T-helper 1 cell treated with Interleukin-12 subunit alpha and Interleukin-12 subunit beta and Interleukin-4 antibody, amounts not matched to agents 30 μg/mL and 1 μg/mL, for 36 hours (primary cell): ENCODE results near the gene TIAL1.
"Not testable (repeated sequence)": the region's sequence is repeated elsewhere in the genome, so short reads cannot be mapped to it uniquely, and the experiment has no call there.

ENCODE experiments used
- H3K27ac Mint-ChIP-seq: one replicate; pipeline ENCODE4 v1.8.0; 2021; ENCODE audit warnings: mild to moderate bottlenecking, mixed read lengths
- H3K27me3 Mint-ChIP-seq: one replicate; pipeline ENCODE4 v1.8.0; 2021; ENCODE audit warnings: low read depth, mixed read lengths
- H3K36me3 Mint-ChIP-seq: one replicate; pipeline ENCODE4 v1.8.0; 2021; ENCODE audit warnings: low read depth, mixed read lengths
- H3K4me1 Mint-ChIP-seq: one replicate; pipeline ENCODE4 v1.8.0; 2021; ENCODE audit warnings: low read depth, mixed read lengths
- H3K4me3 Mint-ChIP-seq: one replicate; pipeline ENCODE4 v1.8.0; 2021; ENCODE audit warnings: mild to moderate bottlenecking, moderate library complexity, mixed read lengths
- H3K9me3 Mint-ChIP-seq: one replicate; pipeline ENCODE4 v1.8.0; 2021; ENCODE audit warnings: mixed read lengths

The TIAL1 gene

DNA sequence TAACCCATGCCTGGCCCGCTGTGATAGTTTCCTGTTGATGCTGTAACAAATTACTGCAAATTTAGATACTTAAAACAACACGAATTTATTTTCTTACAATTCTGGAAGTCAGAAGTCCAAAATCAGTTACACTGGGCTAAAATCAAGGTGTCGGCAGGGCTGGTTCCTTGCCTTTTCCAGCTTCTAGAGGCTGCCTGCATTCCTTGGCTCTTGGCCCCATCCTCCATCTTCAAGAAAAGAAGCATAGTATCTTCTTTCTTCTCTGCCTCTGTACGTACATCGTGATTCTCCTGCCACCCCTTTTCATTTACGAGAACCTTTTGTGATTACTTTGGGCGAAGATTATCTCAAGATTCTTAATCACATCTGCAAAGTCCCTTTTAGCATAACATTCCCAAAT, 1.6 kb upstream of the TIAL1 start:
- H3K27me3 Mint-ChIP-seq: no peaks in the 10 kb centered on the region
- H3K4me3 Mint-ChIP-seq: no peak overlapping the region
- no peaks in the 10 kb centered on the region for H3K9me3 Mint-ChIP-seq
- peaks cover 29% of the 10 kb centered on the region for H3K4me1 Mint-ChIP-seq
- no peak overlapping the region for H3K27ac Mint-ChIP-seq
- peaks cover 18% of the 10 kb centered on the region for H3K36me3 Mint-ChIP-seq

- H3K27me3 Mint-ChIP-seq: no peaks in the 10 kb centered on the region
- peak overlapping the region; percentile 96 for H3K4me3 Mint-ChIP-seq
- peak overlapping the region; percentile 96 for H3K27ac Mint-ChIP-seq
- H3K36me3 Mint-ChIP-seq: peaks cover 20% of the 10 kb centered on the region
- H3K9me3 Mint-ChIP-seq: no peaks in the 10 kb centered on the region
- peaks cover 37% of the 10 kb centered on the region for H3K4me1 Mint-ChIP-seq
Measured at GRCh38 chr10:119597405-119598186, 832 bp upstream of the TIAL1 start.

GRCh38 chr10:119595676-119596515, 868 bp downstream of the TIAL1 start:
- Mint-ChIP-seq H3K9me3 (no peaks in the 10 kb centered on the region), H3K27me3 (no peaks in the 10 kb centered on the region), H3K36me3 (peaks cover 29% of the 10 kb centered on the region), H3K4me1 (peaks cover 45% of the 10 kb centered on the region), H3K4me3 (peak overlapping the region; percentile 96), H3K27ac (peak overlapping the region; percentile 90)

DNA sequence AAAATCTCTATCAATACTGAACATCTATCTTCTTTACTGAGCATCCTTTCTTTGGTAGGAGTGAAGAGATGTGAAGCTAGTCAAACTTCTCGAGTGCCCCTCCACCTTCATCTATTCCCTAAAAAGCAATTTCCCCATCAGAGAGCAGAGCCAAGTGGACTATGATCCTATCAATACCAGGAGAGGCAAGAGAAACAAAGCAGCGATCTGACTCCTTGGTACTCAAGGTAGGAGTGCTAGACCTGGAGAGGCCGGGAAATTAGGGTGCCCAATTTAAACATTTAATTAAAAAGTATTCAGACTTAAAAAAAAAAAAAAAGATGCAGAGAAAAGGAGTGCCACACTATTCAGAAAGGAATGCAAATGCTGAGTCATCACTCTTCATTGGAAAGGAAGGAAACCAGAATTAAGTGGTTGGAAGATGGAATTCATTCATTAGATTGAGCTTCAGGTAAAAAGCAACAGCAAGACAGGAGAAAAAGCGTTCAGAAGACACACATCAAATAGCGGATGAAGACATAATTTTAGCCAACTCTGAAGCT, 1.6 kb downstream of the TIAL1 start:
- H3K4me1 Mint-ChIP-seq: peaks cover 45% of the 10 kb centered on the region
- H3K9me3 Mint-ChIP-seq: no peaks in the 10 kb centered on the region
- H3K4me3 Mint-ChIP-seq: peak overlapping the region; percentile 96
- peak overlapping the region; percentile 90 for H3K27ac Mint-ChIP-seq
- peaks cover 29% of the 10 kb centered on the region for H3K36me3 Mint-ChIP-seq
- no peaks in the 10 kb centered on the region for H3K27me3 Mint-ChIP-seq

DNA sequence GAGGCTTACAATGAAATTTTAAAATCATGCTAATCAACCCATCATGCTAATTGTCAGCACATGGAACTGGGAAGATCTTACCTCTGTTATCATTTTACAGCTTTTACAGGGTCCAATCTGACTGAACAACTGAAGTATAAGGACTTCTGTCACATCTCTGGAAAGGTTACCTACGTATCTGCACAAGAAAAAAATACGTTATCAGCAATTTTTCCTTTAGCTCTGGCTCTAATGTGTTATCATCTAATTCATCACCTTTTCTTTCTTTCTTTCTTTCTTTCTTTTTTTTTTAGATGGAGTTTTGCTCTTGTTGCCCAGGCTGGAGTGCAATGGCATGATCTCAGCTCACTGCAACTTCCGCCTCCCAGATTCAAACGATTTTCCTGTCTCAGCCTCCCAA, 8.7 kb downstream of the TIAL1 start:
- no peak overlapping the region for H3K4me3 Mint-ChIP-seq
- H3K9me3 Mint-ChIP-seq: no peaks in the 10 kb centered on the region
- no peaks in the 10 kb centered on the region for H3K27me3 Mint-ChIP-seq
- peaks cover 19% of the 10 kb centered on the region for H3K4me1 Mint-ChIP-seq
- peaks cover 15% of the 10 kb centered on the region for H3K36me3 Mint-ChIP-seq
- no peak overlapping the region for H3K27ac Mint-ChIP-seq

- H3K27ac Mint-ChIP-seq: no peak overlapping the region
- H3K4me3 Mint-ChIP-seq: no peak overlapping the region
- peaks cover 31% of the 10 kb centered on the region for H3K36me3 Mint-ChIP-seq
- peaks cover 22% of the 10 kb centered on the region for H3K4me1 Mint-ChIP-seq
- H3K9me3 Mint-ChIP-seq: no peaks in the 10 kb centered on the region
- H3K27me3 Mint-ChIP-seq: no peaks in the 10 kb centered on the region
Measured at GRCh38 chr10:119578355-119578754, 18.4 kb downstream of the TIAL1 start.

DNA sequence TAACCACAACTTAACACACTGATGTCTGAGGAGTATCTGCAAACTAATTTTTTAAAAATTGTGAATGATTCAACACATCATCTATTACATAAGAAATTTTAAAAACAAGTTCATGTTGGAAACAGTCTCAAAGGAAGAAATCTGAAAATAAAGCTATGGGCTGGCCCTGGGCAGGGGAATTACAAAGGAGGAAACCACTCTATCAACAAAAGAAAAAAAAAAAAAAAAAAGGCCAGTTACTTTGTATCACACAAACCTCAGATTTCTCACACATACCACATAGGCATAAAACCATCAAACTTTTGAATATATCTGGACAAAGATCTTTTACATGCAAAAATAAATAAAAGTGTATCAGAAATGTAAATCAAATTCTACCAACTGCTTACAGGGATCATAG, 20.8 kb downstream of the TIAL1 start:
- Mint-ChIP-seq H3K4me3 (no peak overlapping the region), H3K4me1 (peaks cover 21% of the 10 kb centered on the region), H3K36me3 (peaks cover 31% of the 10 kb centered on the region), H3K27ac (peak overlapping the region; percentile 81), H3K27me3 (no peaks in the 10 kb centered on the region), H3K9me3 (no peaks in the 10 kb centered on the region)

GRCh38 chr10:119575506-119575905, 21.3 kb downstream of the TIAL1 start:
- Mint-ChIP-seq H3K4me3 (peak overlapping the region; percentile 49), H3K36me3 (peaks cover 31% of the 10 kb centered on the region), H3K9me3 (no peaks in the 10 kb centered on the region), H3K4me1 (peaks cover 21% of the 10 kb centered on the region), H3K27me3 (no peaks in the 10 kb centered on the region), H3K27ac (peak overlapping the region; percentile 81)

DNA sequence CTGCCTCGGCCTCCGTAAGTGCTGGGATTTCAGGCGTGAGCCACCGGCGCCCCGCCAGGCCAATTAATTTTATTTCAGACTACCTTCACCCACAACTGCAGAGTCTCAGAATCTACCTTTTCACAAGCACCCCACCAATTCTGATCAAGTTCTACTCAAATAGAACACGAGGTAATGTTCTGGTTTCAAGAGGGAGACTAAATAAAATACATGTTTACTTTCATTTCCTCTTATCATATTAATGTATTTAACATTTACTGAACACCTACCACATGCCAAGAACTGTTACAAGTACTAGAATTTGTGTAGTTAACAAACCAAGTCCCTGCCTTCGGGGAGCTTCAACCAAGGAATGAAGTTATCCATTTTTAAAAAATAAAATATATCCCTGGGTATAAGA, 28.8 kb downstream of the TIAL1 start:
- H3K36me3 Mint-ChIP-seq: peaks cover 4% of the 10 kb centered on the region
- H3K27me3 Mint-ChIP-seq: no peaks in the 10 kb centered on the region
- no peaks in the 10 kb centered on the region for H3K9me3 Mint-ChIP-seq
- H3K4me1 Mint-ChIP-seq: no peaks in the 10 kb centered on the region
- H3K4me3 Mint-ChIP-seq: no peak overlapping the region
- H3K27ac Mint-ChIP-seq: no peak overlapping the region

DNA sequence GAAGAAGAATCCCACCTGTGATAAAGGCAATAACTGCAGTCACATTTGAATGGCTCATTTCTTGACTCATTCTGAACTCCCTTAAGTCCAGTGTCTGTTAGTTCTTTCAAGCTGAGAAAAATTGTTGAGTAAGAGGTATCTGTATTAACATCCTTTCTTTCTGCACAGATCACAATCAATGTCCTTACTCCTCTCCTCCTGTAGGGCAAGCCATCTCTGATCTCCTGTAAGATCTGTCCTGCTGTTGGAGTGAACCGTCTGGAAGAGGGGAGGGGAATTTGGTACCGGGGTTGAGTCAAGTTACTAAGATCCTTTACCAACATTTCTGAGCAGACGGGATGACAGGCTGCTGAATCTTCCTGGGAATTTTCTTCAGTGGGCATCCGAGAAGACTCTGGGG, 34.7 kb downstream of the TIAL1 start:
- no peaks in the 10 kb centered on the region for H3K27me3 Mint-ChIP-seq
- H3K4me3 Mint-ChIP-seq: no peak overlapping the region
- no peak overlapping the region for H3K27ac Mint-ChIP-seq
- no peaks in the 10 kb centered on the region for H3K9me3 Mint-ChIP-seq
- H3K4me1 Mint-ChIP-seq: no peaks in the 10 kb centered on the region
- no peaks in the 10 kb centered on the region for H3K36me3 Mint-ChIP-seq

DNA sequence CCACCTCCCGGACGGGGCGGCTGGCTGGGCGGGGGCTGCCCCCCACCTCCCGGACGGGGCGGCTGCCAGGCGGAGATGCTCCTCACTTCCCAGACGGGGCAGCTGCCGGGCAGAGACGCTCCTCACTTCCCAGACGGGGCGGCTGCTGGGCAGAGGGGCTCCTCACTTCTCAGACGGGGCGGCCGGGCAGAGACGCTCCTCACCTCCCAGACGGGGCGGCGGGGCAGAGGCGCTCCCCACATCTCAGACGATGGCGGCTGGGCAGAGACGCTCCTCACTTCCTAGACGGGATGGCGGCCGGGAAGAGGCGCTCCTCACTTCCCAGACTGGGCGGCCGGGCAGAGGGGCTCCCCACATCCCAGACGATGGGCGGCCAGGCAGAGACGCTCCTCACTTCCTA, 37.3 kb downstream of the TIAL1 start:
- H3K36me3 Mint-ChIP-seq, H3K4me1 Mint-ChIP-seq, H3K27ac Mint-ChIP-seq, H3K4me3 Mint-ChIP-seq, H3K27me3 Mint-ChIP-seq, H3K9me3 Mint-ChIP-seq: not testable (repeated sequence)

DNA sequence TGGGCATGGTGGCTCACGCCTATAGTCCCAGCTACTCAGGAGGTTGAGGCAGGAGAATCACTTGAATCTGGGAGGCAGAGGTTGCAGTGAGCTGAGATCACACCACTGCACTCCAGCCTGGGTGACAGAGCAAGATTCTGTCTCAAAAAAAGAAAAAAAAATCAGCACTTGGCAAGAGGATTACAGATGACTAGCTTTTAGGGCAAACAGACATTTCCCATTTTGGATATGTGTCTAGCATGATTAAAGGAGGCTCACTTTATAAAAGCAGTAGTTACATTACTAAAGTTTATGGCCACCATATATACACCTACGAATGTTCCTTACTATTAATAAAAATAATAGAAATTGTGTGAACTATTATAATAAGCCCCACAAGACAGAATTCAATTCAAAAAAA, 40.7 kb downstream of the TIAL1 start:
- H3K4me3 Mint-ChIP-seq, H3K36me3 Mint-ChIP-seq, H3K9me3 Mint-ChIP-seq, H3K4me1 Mint-ChIP-seq, H3K27me3 Mint-ChIP-seq, H3K27ac Mint-ChIP-seq: not testable (repeated sequence)

DNA sequence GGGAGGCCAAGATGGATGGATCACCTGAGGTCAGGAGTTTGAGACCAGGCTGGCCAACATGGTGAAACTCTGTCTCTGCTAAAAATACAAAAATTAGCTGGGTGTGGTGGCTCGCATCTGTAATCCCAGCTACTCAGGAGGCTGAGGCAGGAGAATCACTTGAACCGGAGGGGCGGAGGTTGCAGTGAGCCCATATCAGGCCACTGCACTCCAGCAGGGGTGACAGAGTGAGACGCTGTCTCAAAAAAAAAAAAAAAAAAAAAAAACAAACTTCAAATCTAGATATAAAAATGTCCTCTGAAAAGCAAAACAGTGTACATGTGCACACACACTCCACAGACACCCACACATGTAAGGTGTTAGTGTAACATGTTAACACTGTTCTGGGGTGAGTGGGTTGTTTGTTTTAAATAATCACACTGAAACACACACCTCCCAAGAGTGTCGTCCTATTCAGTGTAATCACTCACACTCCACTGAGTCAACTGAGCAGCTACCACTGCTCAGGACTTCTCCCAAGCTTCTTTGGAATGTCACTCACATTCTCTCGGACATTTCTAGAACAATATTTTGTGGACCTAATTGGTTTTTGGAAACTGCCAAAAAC, 41.5 kb downstream of the TIAL1 start:
- Mint-ChIP-seq H3K4me3 (no peak overlapping the region), H3K9me3 (no peaks in the 10 kb centered on the region), H3K4me1 (no peaks in the 10 kb centered on the region), H3K27ac (no peak overlapping the region), H3K36me3 (no peaks in the 10 kb centered on the region), H3K27me3 (peaks cover 14% of the 10 kb centered on the region)

DNA sequence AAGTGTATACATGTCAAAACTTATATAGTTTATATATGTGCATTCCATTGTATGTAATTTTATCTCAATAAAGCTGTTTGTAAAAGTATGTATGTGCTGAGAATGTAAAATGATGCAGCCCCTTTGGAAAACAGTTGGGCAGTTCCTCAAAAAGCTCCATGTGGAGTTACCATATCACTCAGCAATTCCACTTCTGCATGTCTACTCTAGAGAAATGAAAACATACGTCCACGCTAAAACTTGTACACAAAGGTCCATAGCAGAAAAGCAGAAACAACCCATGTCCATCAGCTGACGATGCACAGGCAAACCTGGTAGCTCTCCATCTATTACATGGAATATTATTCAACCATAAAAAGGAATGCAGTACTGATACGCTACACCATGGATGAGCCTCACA, 45.9 kb downstream of the TIAL1 start:
- H3K4me1 Mint-ChIP-seq: no peaks in the 10 kb centered on the region
- no peak overlapping the region for H3K4me3 Mint-ChIP-seq
- H3K27me3 Mint-ChIP-seq: peaks cover 49% of the 10 kb centered on the region
- H3K9me3 Mint-ChIP-seq: no peaks in the 10 kb centered on the region
- H3K27ac Mint-ChIP-seq: no peak overlapping the region
- H3K36me3 Mint-ChIP-seq: no peaks in the 10 kb centered on the region
